Mucosa of stomach (tissue), 1 donor: ENCODE results near the gene LHFPL3.

ENCODE experiments used
- H3K27me3 ChIP-seq: one replicate; pipeline ENCODE4 v1.7.0; 2013; ENCODE audit warnings: mild to moderate bottlenecking, low read length; ENCODE audit not compliant: control insufficient read depth, insufficient read depth
- H3K36me3 ChIP-seq: one replicate; pipeline ENCODE4 v1.7.0; 2013; ENCODE audit warnings: low read length; ENCODE audit not compliant: control insufficient read depth, insufficient read depth
- H3K4me1 ChIP-seq: one replicate; pipeline ENCODE4 v1.7.0; 2013; ENCODE audit warnings: mild to moderate bottlenecking, low read length; ENCODE audit not compliant: control insufficient read depth, insufficient read depth
- H3K4me3 ChIP-seq: one replicate; pipeline ENCODE4 v1.7.0; 2013; ENCODE audit warnings: low read length
- H3K9ac ChIP-seq: one replicate; pipeline ENCODE4 v1.7.0; 2013; ENCODE audit warnings: mild to moderate bottlenecking, low read length, moderate library complexity
- H3K9me3 ChIP-seq: one replicate; pipeline ENCODE4 v1.7.0; 2013; ENCODE audit warnings: mild to moderate bottlenecking, low read length, moderate library complexity; ENCODE audit not compliant: control insufficient read depth
- donor health status: Pancreatic carcinoma.

Gene LHFPL3

GRCh38 chr7:104878577-104878976, 550.2 kb downstream of the LHFPL3 start:
- Histone ChIP-seq H3K4me3 (no peak overlapping the region), H3K4me1 (no peaks in the 10 kb centered on the region), H3K9ac (no peak overlapping the region), H3K9me3 (no peaks in the 10 kb centered on the region), H3K36me3 (no peaks in the 10 kb centered on the region), H3K27me3 (no peaks in the 10 kb centered on the region)

GRCh38 chr7:104883248-104883717, 554.9 kb downstream of the LHFPL3 start:
- Histone ChIP-seq H3K36me3 (no peaks in the 10 kb centered on the region), H3K9me3 (no peaks in the 10 kb centered on the region), H3K4me3 (no peak overlapping the region), H3K4me1 (peaks cover 7% of the 10 kb centered on the region), H3K27me3 (no peaks in the 10 kb centered on the region), H3K9ac (no peak overlapping the region)

- Histone ChIP-seq H3K9me3 (no peaks in the 10 kb centered on the region), H3K9ac (no peak overlapping the region), H3K4me3 (peak overlapping the region; percentile 12), H3K4me1 (peaks cover 7% of the 10 kb centered on the region), H3K27me3 (no peaks in the 10 kb centered on the region), H3K36me3 (no peaks in the 10 kb centered on the region)
These were observed 555.5 kb downstream of the LHFPL3 start for GRCh38 chr7:104883718-104884452.

GRCh38 chr7:104886651-104887050, 558.2 kb downstream of the LHFPL3 start:
- Histone ChIP-seq H3K9ac (no peak overlapping the region), H3K36me3 (no peaks in the 10 kb centered on the region), H3K4me3 (no peak overlapping the region), H3K9me3 (no peaks in the 10 kb centered on the region), H3K4me1 (peaks cover 7% of the 10 kb centered on the region), H3K27me3 (no peaks in the 10 kb centered on the region)

- Histone ChIP-seq H3K9ac (no peak overlapping the region), H3K4me1 (no peaks in the 10 kb centered on the region), H3K9me3 (no peaks in the 10 kb centered on the region), H3K4me3 (no peak overlapping the region), H3K36me3 (no peaks in the 10 kb centered on the region), H3K27me3 (no peaks in the 10 kb centered on the region)
These were observed 561.8 kb downstream of the LHFPL3 start for GRCh38 chr7:104890216-104890615.

- Histone ChIP-seq H3K27me3 (no peaks in the 10 kb centered on the region), H3K36me3 (no peaks in the 10 kb centered on the region), H3K4me3 (no peak overlapping the region), H3K9ac (no peak overlapping the region), H3K9me3 (no peaks in the 10 kb centered on the region), H3K4me1 (no peaks in the 10 kb centered on the region)
These were observed 563.5 kb downstream of the LHFPL3 start for GRCh38 chr7:104891949-104892348.

GRCh38 chr7:104894314-104894713, 565.9 kb downstream of the LHFPL3 start:
- no peak overlapping the region for H3K9ac ChIP-seq
- no peaks in the 10 kb centered on the region for H3K4me1 ChIP-seq
- H3K36me3 ChIP-seq: no peaks in the 10 kb centered on the region
- no peaks in the 10 kb centered on the region for H3K9me3 ChIP-seq
- no peak overlapping the region for H3K4me3 ChIP-seq
- no peaks in the 10 kb centered on the region for H3K27me3 ChIP-seq

GRCh38 chr7:104894726-104895521, 566.5 kb downstream of the LHFPL3 start:
- no peaks in the 10 kb centered on the region for H3K27me3 ChIP-seq
- no peak overlapping the region for H3K4me3 ChIP-seq
- H3K4me1 ChIP-seq: no peaks in the 10 kb centered on the region
- no peaks in the 10 kb centered on the region for H3K36me3 ChIP-seq
- no peaks in the 10 kb centered on the region for H3K9me3 ChIP-seq
- no peak overlapping the region for H3K9ac ChIP-seq

- H3K27me3 ChIP-seq: no peaks in the 10 kb centered on the region
- H3K36me3 ChIP-seq: no peaks in the 10 kb centered on the region
- H3K9me3 ChIP-seq: no peaks in the 10 kb centered on the region
- H3K9ac ChIP-seq: no peak overlapping the region
- no peaks in the 10 kb centered on the region for H3K4me1 ChIP-seq
- H3K4me3 ChIP-seq: no peak overlapping the region
These were observed 567.3 kb downstream of the LHFPL3 start for GRCh38 chr7:104895522-104896236.

- Histone ChIP-seq H3K27me3 (no peaks in the 10 kb centered on the region), H3K4me3 (no peak overlapping the region), H3K9ac (no peak overlapping the region), H3K36me3 (no peaks in the 10 kb centered on the region), H3K9me3 (no peaks in the 10 kb centered on the region), H3K4me1 (no peaks in the 10 kb centered on the region)
These were observed 570.0 kb downstream of the LHFPL3 start for GRCh38 chr7:104898434-104898833.

GRCh38 chr7:104900525-104901239, 572.3 kb downstream of the LHFPL3 start:
- Histone ChIP-seq H3K9ac (no peak overlapping the region), H3K9me3 (no peaks in the 10 kb centered on the region), H3K4me1 (no peaks in the 10 kb centered on the region), H3K36me3 (no peaks in the 10 kb centered on the region), H3K4me3 (no peak overlapping the region), H3K27me3 (no peaks in the 10 kb centered on the region)
